ENCODE measurements around the gene PPM1L. TPM values are rescaled to one million over a fixed set of nuclear protein-coding genes. Genes with fewer than 3 reads are reported as not detected.

Gene PPM1L
- total RNA-seq, 1 experiment from 2014 or later: 7.3 TPM

- no peaks in the 10 kb centered on the region for H3K9me3 Mint-ChIP-seq
- no peak overlapping the region for H3K4ac ChIP-seq (ENCODE audit: low read depth, low read length)
- no peaks in the 10 kb centered on the region for H3K9me3 ChIP-seq (ENCODE audit: control insufficient read depth, low read depth, low read length)
- H3K27ac ChIP-seq (ENCODE audit: insufficient read length, low read depth, low read length): no peak overlapping the region
- H3K23me2 ChIP-seq (ENCODE audit: insufficient read length, low read depth, low read length, poor library complexity, severe bottlenecking): no peaks in the 10 kb centered on the region
- no peaks in the 10 kb centered on the region for H4K20me1 ChIP-seq (ENCODE audit: control insufficient read depth, insufficient read depth, insufficient read length)
- H2BK12ac ChIP-seq (ENCODE audit: insufficient read length, low read depth, low read length): no peak overlapping the region
- H3K27me3 ChIP-seq (ENCODE audit: insufficient read depth, low read length): no peaks in the 10 kb centered on the region
- H3K4me1 ChIP-seq (ENCODE audit: insufficient read depth, low read length): no peaks in the 10 kb centered on the region
- no peak overlapping the region for H3T11ph ChIP-seq (ENCODE audit: low read length)
- no peak for TF ChIP-seq CTCF (conservative IDR thresholded peaks at IDR 0.05)
- H3K56ac ChIP-seq (ENCODE audit: insufficient read length, low read depth, low read length): no peak overlapping the region
- no peak overlapping the region for H3K23ac ChIP-seq (ENCODE audit: insufficient read length, low read depth, low read length)
- no peak overlapping the region for H2BK20ac ChIP-seq (ENCODE audit: low read depth, low read length, poor library complexity, severe bottlenecking)
- H4K5ac ChIP-seq (ENCODE audit: insufficient read length, low read depth, low read length): no peak overlapping the region
- H3K79me2 ChIP-seq (ENCODE audit: insufficient read depth, low read length): no peaks in the 10 kb centered on the region; the same call in 1 of the 2 replicates
- H2BK120ac ChIP-seq (ENCODE audit: low read depth, low read length, poor library complexity, severe bottlenecking): no peak overlapping the region
- H4K8ac ChIP-seq (replicated peaks; ENCODE audit: insufficient read length, low read depth, low read length): no peak overlapping the region
- H3K27ac Mint-ChIP-seq: no peak overlapping the region
- no peak overlapping the region for H3K14ac ChIP-seq (ENCODE audit: insufficient read depth, low read length)
- no peak overlapping the region for H3K4me3 Mint-ChIP-seq
- no peak overlapping the region for H3K9ac ChIP-seq (ENCODE audit: extremely low read depth, insufficient read length, low read length)
- no peak overlapping the region for H3K18ac ChIP-seq (ENCODE audit: insufficient read length, low read depth, low read length)
- H3K36me3 Mint-ChIP-seq (ENCODE audit: insufficient read depth in 1 of 3, low read depth in 3 of 3): no peaks in the 10 kb centered on the region
- no peak for DNase-seq
- H2BK15ac ChIP-seq (ENCODE audit: low read depth, low read length): no peak overlapping the region
- no peak overlapping the region for H4K91ac ChIP-seq (ENCODE audit: insufficient read length, low read depth, low read length)
- no peak overlapping the region for H2AK5ac ChIP-seq (ENCODE audit: insufficient read length, low read length)
- no peak overlapping the region for H2AFZ ChIP-seq (ENCODE audit: low read length)
- H3K27me3 Mint-ChIP-seq (ENCODE audit: low read depth): no peaks in the 10 kb centered on the region
- H2BK5ac ChIP-seq (ENCODE audit: insufficient read length, low read length): no peak overlapping the region
- H3K4me2 ChIP-seq (ENCODE audit: insufficient read depth, insufficient read length, low read length): no peak overlapping the region
- no CpG with 5 or more reads among the region's 1 CpG for WGBS (ENCODE audit: extremely low coverage, insufficient read length, low lambda C conversion rate)
- peaks cover 3% of the 10 kb centered on the region for H3K79me1 ChIP-seq (ENCODE audit: insufficient read depth, low read depth, low read length, poor library complexity, severe bottlenecking)
- peaks cover 9 to 21% of the 10 kb centered on the region in 2 experiments for H3K4me1 Mint-ChIP-seq
Observed at GRCh38 chr3:160763073-160763472, 7.0 kb downstream of the PPM1L start.
